GM19438 (cell line): Measurements from ENCODE around the gene MRPL37.
"Not testable (repeated sequence)": the region's sequence is repeated elsewhere in the genome, so short reads cannot be mapped to it uniquely, and the experiment has no call there.

Experiments
- ATAC-seq: cut with Tn5 transposase; IDR thresholded peaks from one replicate; pipeline ENCODE4 v1.9.1; 2021; ENCODE audit warnings: low read depth; ENCODE audit not compliant: unreplicated experiment

MRPL37 gene

DNA sequence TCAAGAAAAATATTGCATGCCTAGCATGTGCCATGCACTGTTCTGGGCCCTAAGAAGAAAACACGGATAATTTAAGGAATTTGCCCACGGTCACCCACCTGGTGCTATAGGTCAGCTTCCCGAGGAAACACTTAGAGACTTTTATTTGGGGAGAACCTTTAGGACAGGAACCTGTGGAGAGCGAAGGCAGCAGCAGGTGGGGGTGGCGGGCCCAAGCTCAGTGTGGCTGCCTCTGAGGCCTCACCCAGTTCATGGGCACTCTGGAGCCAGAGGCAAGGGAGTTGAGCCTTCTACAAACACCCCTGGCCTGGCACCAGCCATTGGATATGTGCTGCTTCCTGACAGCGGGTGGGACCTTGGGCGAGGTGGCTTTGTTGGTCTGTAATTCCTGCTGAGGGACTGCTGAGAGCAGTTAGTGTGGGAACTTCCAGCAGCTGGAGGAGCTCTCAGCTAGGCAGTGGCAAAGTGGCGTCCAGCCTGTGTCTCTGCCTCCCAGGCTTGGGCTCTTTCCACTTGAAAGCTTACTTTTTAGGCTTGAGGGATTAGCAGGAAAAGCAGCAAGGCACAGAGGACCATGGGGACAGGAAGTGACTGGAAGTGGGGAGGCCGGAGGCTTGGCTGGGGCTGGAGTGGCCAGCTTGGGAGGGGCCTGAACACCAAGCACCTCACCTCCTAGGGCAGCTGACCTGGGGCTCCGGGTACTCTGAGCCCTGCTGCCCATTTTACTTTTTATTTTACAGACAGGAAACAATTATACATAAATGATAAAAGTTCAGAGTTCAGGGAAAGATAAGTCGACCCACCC is 19.1 kb downstream of the MRPL37 start:
- ATAC-seq = no peak

DNA sequence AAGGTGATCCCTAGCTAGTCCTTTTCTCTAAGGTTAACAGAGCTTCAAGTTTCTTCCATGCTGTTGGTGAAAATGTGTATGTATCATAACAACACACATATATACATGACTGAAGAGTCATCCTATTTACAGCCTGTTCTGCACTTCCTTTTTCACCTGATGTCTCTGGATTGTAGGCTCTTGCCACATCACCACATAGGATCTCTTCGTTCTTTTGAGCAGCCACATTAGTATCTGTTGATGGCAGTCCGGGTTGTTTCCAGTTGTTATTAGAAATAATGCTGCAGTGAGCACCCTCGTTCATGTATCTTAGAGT is 19.7 kb downstream of the MRPL37 start:
- no peak for ATAC-seq

DNA sequence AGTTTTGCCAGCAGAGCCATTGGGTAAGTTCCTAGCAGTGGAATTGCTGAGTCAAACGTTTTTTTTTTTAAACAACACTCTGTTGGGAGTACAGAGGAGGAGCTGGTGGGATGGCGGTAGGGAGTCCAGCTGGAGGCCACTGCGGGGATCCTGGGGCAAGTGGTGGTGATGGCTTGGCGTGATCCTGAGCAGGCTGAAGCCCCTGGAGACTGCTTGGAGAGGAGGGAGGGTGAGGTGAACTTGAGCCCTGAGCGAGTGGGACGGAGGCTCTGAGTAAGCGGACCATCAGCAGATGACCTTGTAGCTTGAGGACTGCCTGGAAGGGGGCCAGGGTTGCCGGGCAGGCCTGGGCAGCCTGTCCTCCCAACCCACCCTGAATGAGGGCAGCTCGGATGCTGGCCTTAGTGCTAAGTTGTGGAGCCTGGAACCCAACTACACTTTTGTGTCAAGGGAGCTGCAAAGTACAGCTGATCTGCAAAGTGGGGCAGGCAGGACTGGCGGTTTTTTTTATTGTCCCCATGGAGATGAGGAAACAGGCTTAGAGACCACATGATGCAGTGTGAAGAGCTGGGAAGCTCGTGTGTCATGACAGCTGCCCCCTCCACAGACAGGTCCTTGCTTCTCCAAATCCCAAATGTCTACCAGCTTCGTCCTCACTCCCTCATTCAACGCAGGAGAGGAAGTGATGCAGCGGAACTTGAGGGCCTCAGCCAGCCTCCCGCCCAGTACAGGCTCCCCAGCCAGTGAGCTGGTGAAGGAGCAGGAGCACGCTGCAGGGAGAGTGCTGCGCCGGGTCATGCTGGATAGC is 20.2 kb downstream of the MRPL37 start:
- ATAC-seq = no peak

DNA sequence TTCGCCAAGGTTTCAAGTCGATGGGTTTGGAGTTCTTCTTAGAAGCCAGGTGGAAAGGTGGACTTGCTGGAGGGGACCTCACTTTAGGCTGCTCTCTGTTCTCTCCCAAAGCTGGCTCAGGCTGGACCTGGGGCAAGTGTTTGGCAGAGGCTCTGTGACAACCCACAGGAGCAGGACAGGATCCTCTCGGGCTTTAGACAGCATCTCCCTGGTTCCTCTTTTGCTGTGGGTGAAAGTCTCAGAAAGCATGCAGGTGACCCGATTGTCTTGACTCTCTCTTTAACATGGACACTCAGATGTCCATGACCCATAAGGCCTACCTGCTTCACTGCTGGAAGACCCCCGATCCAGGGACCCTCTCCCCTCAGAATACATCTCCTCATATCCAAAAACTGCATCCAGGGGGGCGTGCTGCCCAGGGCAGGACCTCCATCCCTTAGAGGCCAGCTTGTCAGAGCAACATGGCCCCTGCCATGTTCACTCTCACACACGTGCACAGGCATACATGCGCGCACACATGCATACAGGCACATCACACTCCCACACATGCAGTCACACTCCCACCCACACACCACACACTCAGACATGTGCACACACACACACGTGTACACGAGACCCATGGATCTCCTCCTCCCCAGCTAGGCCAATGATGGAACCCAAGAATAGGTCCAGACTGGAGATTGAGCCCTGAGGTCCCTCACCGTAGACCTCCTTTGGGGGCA is 21.3 kb downstream of the MRPL37 start:
- ATAC-seq = no peak

DNA sequence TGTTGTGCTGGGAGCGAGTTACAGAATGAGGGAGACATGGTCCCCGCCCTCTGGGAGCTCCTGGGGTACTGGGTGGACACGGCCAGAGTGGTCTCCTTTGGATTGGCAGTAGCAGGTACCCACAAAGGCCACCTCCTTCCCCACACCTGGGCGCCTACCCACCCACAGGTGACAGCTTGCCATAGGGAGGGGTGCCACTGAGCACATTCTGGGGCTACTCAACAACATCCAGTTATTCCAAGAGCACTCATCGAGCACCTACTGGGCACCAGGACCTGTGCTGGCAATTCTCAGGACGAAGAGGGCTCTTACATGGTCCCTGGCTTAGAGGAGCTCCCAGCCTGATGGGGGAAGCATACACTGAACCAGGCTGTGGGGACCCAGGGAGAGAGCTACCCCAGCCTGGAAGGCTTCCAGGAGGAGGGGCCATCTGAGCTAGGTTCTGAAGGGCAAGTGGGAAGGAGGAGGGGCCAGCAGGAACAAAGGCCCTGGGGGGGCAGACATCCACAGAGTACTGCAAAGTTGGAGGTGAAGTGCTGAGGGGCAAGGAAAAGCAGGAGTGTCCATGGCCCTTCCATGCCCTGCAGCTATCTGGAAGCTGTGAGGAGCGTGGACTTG is 22.0 kb downstream of the MRPL37 start:
- ATAC-seq = no peak

- no peak for ATAC-seq
These were observed 22.7 kb downstream of the MRPL37 start for GRCh38 chr1:54222711-54223110.

GRCh38 chr1:54223441-54224202 is 23.7 kb downstream of the MRPL37 start:
- ATAC-seq = no peak

DNA sequence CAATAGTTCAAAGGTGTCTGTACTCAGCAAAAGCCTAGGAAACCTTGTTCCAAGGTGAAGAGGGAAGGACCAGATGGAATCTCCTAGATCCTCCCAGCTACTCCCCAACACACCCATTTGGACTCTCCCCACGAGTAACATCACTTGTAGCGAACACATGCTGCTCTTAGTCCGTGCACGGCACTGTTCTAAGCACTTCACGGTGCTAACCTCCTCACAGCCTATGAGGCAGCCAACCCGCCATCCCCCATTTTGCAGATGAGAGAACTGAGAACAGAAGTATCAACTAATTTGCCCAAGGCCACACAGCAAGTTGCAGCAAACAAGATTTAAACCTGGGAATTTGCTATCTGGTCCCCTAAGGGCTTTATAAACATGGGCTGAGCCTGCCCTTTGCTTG is 24.3 kb downstream of the MRPL37 start:
- no peak for ATAC-seq

- ATAC-seq = no peak
These were observed 25.4 kb downstream of the MRPL37 start for GRCh38 chr1:54225378-54225777.

DNA sequence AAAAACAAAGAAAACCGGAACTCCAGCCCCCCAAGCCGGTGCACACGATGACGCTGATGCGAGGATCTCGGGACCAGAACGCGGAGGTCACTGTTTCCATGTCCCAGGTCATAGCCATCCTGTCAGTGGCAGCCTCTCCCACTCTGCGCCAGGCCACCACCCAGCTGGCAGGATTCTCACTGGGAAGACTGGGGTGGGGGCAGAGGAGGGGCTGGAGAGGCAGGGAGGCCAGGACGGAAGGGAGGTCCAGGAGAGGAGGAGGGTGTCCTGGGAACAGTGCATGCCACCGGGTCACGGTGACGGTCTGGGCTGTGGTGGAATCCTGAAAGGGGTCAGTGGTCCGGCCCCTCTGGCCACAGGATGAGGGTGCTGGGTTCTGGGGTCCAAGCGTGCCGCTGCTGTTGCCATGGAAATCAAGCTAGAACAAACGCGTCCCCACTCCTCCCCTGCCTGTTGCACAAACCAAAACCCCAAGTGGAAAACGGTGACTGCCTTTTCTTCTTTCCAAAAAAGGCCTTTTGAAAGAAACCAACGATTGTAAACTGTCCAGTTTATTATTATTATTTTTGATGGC is 26.1 kb downstream of the MRPL37 start:
- no peak for ATAC-seq

GRCh38 chr1:54227091-54227602 is 27.2 kb downstream of the MRPL37 start:
- ATAC-seq = no peak

GRCh38 chr1:54227891-54228310 is 27.9 kb downstream of the MRPL37 start:
- no peak for ATAC-seq

- ATAC-seq = no peak
These were observed 28.7 kb downstream of the MRPL37 start for GRCh38 chr1:54228638-54229079.

- ATAC-seq = no peak
These were observed 29.4 kb downstream of the MRPL37 start for GRCh38 chr1:54229281-54229891.

DNA sequence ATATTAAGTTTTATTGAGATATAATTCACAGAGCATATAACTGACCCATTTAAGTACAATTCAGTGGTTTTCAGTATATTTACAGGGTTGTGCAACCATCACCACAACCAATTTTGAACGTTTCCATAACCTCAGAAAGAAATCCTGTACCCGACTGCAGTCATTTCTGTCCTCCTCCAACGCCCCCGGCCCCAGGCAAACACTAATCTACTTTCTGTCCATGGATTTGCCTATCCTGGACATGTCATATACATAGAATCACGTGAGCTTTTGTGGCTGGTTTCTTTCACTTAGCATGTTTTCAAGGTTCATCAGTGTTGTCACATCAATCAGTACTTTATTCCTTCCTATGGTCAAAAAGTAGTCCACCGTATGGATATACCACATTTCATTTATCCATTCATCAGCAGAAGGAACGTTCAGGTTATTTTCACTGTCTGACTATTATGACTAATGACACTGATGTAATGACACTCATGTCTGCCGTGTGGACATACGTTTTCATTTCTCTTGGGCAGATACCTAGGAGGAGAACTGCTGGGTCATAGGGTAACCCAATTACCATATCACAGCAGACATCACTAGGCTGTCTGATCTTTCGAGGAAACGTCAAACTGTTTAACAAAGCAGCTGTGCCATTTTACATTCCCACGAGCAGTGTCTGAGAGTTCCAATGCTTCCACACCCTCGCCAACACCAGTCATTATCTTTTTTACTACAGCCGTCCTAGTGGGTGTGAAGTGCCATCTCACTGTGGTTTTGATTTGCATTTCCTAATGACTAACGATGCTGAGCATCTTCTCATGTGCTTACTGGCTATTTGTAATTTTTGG is 30.8 kb downstream of the MRPL37 start:
- no peak for ATAC-seq

GRCh38 chr1:54233196-54233595 is 33.2 kb downstream of the MRPL37 start:
- ATAC-seq = not testable (repeated sequence)

GRCh38 chr1:54234284-54234683 is 34.3 kb downstream of the MRPL37 start:
- ATAC-seq = no peak

GRCh38 chr1:54237586-54237985 is 37.6 kb downstream of the MRPL37 start:
- ATAC-seq = no peak
